ENCODE results near the gene HLA-DQB1. TPM values are rescaled to one million over a fixed set of nuclear protein-coding genes. Genes with fewer than 3 reads are reported as not detected.
A peak's percentile ranks its signal among the peaks of the same experiment; 100 is the strongest.

HLA-DQB1 gene
- total RNA-seq, 1 experiment from 2014 or later: not detected

DNA sequence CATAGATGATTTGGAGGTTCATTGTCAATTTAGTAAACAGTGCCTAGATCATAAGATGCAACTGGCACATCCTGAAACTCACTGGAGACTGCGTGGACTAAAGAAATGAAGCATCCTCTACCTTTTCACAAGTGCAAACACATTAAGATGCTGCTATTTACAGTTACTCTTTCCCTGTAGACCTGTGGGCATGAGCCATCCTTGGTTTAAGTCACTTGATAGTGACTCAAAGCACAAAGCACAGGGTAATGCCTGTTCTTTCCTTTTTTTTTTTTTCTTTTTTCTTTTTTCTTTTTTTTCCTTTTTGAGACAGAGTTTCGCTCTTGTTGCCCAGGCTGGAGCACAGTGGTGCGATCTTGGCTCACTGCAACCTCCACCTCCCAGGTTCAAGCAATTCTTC, 39.2 kb downstream of the HLA-DQB1 start:
- DNase-seq (ENCODE audit: low read depth): no peak

- no peak for DNase-seq (ENCODE audit: low read depth)
These were observed 41.3 kb downstream of the HLA-DQB1 start for GRCh38 chr6:32625137-32625536.

DNA sequence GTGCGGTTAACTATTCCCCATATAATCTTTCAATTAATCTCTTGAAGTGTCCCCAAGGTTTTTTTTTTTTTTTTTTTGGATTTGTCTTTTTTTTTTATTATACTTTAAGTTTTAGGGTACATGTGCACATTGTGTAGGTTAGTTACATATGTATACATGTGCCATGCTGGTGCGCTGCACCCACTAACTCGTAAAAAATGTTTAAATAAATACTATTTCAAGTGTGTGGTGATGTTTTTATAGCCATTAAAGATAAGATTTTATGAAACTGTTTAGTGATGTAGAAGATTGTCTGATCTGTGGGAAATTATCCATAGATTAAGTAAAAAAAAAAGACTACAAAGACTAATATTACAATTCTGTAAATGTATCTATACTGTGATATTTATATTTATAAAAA, 41.9 kb downstream of the HLA-DQB1 start:
- no peak for DNase-seq (ENCODE audit: low read depth)

- no peak for DNase-seq (ENCODE audit: low read depth)
These were observed 42.8 kb downstream of the HLA-DQB1 start for GRCh38 chr6:32623693-32624092.

- peak; percentile 16 for DNase-seq (ENCODE audit: low read depth)
These were observed 43.7 kb downstream of the HLA-DQB1 start for GRCh38 chr6:32622545-32623401.

DNA sequence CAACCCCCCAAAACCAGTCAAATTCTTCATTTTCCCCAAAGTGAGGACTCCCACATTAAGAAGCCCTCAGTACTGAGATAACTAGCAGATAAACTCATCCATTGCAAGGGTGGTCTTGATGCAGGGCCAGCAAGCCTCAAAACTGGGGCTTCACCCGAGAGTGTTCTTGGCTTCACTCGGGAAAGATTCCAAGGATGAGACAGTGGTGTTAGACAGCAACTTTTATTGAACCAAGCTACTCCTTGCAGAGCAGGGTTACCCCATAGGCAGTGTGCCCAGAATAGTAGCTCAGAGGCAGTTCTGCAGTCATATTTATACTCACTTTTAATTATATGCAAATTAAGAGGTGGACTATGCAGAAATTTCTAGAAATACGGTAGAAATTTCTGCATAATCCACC, 45.1 kb downstream of the HLA-DQB1 start:
- DNase-seq (ENCODE audit: low read depth): no peak

DNA sequence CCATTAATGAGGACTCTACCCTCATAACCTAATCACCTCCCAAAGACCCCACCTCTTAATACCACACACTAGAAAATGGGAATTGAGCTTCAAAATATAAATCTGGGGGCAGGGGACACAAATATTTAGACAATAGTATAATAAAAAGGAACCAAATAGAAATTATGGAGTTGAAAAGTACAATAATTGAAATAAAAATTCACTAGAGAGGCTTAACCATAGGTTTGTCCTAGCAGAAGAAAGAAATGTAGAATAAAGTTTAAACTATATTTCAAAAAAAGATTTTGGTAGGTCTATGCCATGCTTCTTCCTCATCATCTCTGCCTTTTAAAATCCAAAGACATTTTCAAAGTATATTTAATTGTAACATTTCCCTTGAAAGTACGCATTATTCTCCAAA, 48.7 kb downstream of the HLA-DQB1 start:
- no peak for DNase-seq (ENCODE audit: low read depth)

DNA sequence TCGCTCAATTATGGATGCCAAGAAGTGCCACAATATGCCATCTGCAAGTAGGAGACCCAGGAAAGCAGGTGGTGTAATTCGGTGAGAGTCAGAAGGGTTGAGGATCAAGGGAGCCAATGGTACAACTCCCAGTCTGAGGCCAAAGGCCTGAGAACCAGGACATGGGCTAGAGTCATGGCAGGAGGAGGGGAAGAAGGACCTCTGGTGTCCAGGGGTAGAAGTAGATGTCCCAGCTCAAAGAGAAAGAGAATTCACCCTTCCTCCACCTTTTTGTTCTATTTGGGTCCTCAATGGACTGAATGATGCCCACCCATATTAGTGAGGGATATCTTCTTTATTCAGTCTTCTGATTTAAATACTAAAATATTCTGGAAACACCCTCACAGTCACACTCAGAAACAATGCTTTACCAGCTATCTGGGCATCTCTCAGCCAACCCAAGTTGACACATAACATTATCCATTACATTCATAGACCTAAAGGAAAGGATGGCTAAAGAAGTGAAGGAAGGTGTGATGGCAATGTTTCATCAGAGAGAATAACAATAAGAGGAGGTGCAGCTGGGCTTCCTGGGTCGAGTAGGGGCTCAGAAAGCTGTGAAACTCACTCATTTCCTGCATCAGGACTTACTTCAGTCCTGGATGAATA, 50.4 kb downstream of the HLA-DQB1 start:
- DNase-seq (ENCODE audit: low read depth): no peak

DNA sequence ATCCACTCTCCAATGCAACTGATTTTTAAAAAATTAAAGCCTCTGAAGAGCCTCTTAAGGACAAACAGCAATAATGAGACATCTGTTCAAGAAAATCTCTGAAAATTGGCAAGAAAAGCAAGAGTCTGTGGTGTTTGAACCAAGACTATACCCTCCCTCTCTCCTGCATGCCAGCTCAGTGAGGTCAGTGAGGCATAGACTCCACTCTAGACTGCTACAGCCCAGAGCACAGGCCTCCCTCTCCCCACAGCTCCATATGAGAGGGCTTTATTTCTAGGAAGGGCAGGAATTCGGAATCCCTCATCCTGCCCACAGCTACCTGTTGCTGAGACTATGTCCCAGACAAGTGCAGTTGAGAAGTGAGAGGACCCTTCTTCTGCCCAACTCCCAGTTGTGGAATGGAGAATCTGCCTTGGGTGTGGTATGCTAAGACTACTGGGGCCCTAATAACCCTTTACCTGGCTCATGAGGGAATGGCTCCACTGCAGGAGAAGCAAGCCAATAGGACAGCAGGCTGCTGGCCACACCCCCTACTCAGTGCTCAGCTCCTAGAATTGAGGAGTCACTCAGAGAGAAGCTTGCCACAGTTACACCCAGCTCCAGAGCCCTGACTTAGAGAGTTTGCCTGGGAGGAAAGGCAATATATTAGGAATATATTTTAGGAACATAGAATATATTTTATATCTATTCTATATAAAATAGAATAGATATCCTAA, 51.9 kb downstream of the HLA-DQB1 start:
- no peak for DNase-seq (ENCODE audit: low read depth)

- no peak for DNase-seq (ENCODE audit: low read depth)
These were observed 53.0 kb downstream of the HLA-DQB1 start for GRCh38 chr6:32613475-32613874.

DNA sequence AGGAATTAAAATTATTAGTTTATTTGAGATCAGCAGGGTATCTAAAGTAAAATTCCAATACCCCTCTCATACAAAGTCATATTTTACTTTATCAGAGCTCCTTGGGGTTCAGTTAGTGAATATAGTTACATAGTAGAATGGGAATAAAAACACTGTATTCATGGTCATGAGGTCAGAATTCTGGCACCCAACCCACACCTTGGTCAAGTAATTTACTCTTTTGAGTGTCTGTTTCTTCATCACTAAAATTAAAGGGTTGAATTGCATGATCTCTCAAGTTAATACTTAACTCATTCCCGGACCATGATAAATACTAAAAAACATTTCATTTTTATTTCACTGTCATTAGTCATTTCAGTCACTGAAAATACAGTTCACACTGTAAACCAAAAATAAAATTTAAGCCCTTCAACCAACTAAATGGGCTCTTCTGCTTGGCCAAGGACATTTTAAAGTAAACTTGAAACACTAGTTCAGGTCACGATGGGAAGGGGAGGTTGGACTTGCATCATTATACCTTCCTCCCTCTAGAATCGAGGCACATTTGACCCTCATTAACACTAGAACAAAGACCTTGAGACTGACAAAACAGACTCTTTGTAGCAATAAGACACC, 55.7 kb downstream of the HLA-DQB1 start:
- no peak for DNase-seq (ENCODE audit: low read depth)

- DNase-seq (ENCODE audit: low read depth): peak; percentile 87
These were observed 56.5 kb downstream of the HLA-DQB1 start for GRCh38 chr6:32609731-32610640.

Other genes starting within 250 kb of the HLA-DQB1 start
- gene HLA-DRA, start 226.8 kb downstream of the HLA-DQB1 start, total RNA-seq (2014; rRNA removed; shearing (Covaris generic)): 18.8 and 21.4 TPM in 2 replicates
- not detected in 2 replicates for gene HLA-DRB5, start 136.4 kb downstream of the HLA-DQB1 start, total RNA-seq (2014; rRNA removed; shearing (Covaris generic))
- gene HLA-DRB1, start 76.8 kb downstream of the HLA-DQB1 start, total RNA-seq (2014; rRNA removed; shearing (Covaris generic)): 4.7 and 5.5 TPM in 2 replicates
- gene HLA-DQA1, start 29.3 kb downstream of the HLA-DQB1 start, total RNA-seq (2014; rRNA removed; shearing (Covaris generic)): not detected in 2 replicates
- not detected in 2 replicates for gene HLA-DQA2, start 74.7 kb upstream of the HLA-DQB1 start, total RNA-seq (2014; rRNA removed; shearing (Covaris generic))
- not detected in 2 replicates for gene HLA-DQB2, start 96.9 kb upstream of the HLA-DQB1 start, total RNA-seq (2014; rRNA removed; shearing (Covaris generic))
- gene HLA-DOB, start 150.3 kb upstream of the HLA-DQB1 start, total RNA-seq (2014; rRNA removed; shearing (Covaris generic)): 0.10 TPM in 1 of 2 replicates, not detected in the other
- gene TAP2, start 172.1 kb upstream of the HLA-DQB1 start, total RNA-seq (2014; rRNA removed; shearing (Covaris generic)): 15.1 and 18.3 TPM in 2 replicates
- 141 and 189 TPM in 2 replicates for gene PSMB8, start 177.4 kb upstream of the HLA-DQB1 start, total RNA-seq (2014; rRNA removed; shearing (Covaris generic))
- gene TAP1, start 187.0 kb upstream of the HLA-DQB1 start, total RNA-seq (2014; rRNA removed; shearing (Covaris generic)): 84.7 and 93.7 TPM in 2 replicates
- 174 and 201 TPM in 2 replicates for gene PSMB9, start 187.5 kb upstream of the HLA-DQB1 start, total RNA-seq (2014; rRNA removed; shearing (Covaris generic))

All from RPMI7951 (cell line).